H1 (cell line): ENCODE measurements around the gene WASL. TPM values are rescaled to one million over a fixed set of nuclear protein-coding genes. Genes with fewer than 3 reads are reported as not detected.

Source experiments
- BCL11A ChIP-seq, 2 experiments: IDR thresholded peaks; one replicate each; pipeline ENCODE4 v1.6.1; 2011; ENCODE audit warnings: low read depth in 2 of 2, low read length in 2 of 2, mild to moderate bottlenecking in 2 of 2
- CHD7 ChIP-seq: fragments of 300-600 bp; sonication (generic); IDR thresholded peaks from 2 replicates; pipeline ENCODE4 v1.7.1; 2012; ENCODE audit warnings: low read length, moderate library complexity, mild to moderate bottlenecking, inconsistent platforms; ENCODE audit not compliant: insufficient replicate concordance
- HDAC6 ChIP-seq: IDR thresholded peaks from one replicate; pipeline ENCODE4 v1.7.1; 2012; ENCODE audit warnings: low read depth, mild to moderate bottlenecking, inconsistent platforms, low read length, moderate library complexity
- NRF1 ChIP-seq: IDR thresholded peaks from 2 replicates; pipeline ENCODE4 v1.6.1; 2011; ENCODE audit warnings: mild to moderate bottlenecking, low read depth, low read length, improper control_type of control experiment
- POLR2A ChIP-seq, 2 experiments: IDR thresholded peaks; 1 replicate in 1 of 2; 2 replicates in 1 of 2; pipeline ENCODE4 v1.6.1; 2011; ENCODE audit warnings: low read depth in 2 of 2, low read length in 2 of 2, mild to moderate bottlenecking in 2 of 2; ENCODE audit errors: control extremely low read depth in 1 of 2
- SRF ChIP-seq: IDR thresholded peaks from 2 replicates; pipeline ENCODE4 v1.6.1; 2011; ENCODE audit warnings: mild to moderate bottlenecking, low read depth, low read length, moderate library complexity
- polyA plus RNA-seq, 7 experiments: library from polyadenylated mRNA; depleted of rRNA in 3 of 7; stranded (reverse) in 5 of 7; unstranded in 2 of 7; fragments of >200 nt in 5 of 7; fragments of 200-250 nt in 2 of 7; gene quantifications; 1 replicate in 5 of 7; 2 replicates in 1 of 7; 4 replicates in 1 of 7; pipeline versions ENCODE4 v1.2.1 to v1.2.3, GENCODE V29; 2011 to 2013; ENCODE audit warnings: missing spikeins in 2 of 7, mixed read lengths in 2 of 7
- total RNA-seq: library from RNA; stranded (reverse); fragmentation: NEBNext Ultra II Directional; extraction: Animal tissue kit (Norgen Biotek cat#: 25700); gene quantifications from 2 replicates; pipeline ENCODE4 v1.2.1, GENCODE V29; 2021

The WASL gene
- total and polyA plus RNA-seq, 2 of the 8 experiments (the other 6 are each of a cell fraction or from before 2014, with no cell fraction given), result 7.7 to 38.9 TPM

GRCh38 chr7:123645516-123645915 lies 103.3 kb downstream of the WASL start (continued):
- TF ChIP-seq CHD7 (no peak), POLR2A (IDR thresholded peaks at IDR 0.05; ENCODE audit: control extremely low read depth in 1 of 2, low read depth in 2 of 2, low read length in 2 of 2) (no peak), NRF1 (no peak), BCL11A (IDR thresholded peaks at IDR 0.05; ENCODE audit: low read depth in 2 of 2, low read length in 2 of 2) (no peak), SRF (no peak), HDAC6 (no peak)
